PC-3 (cell line): ENCODE data around the gene SYT13.

Experiments
- EZH2 ChIP-seq: fragments of 300-600 bp; sonication (generic); IDR thresholded peaks from one replicate; pipeline ENCODE4 v1.6.1; 2017; ENCODE audit warnings: antibody characterized with exemption, mild to moderate bottlenecking, low read length; ENCODE audit not compliant: unreplicated experiment
- TF ChIP-seq, protein P1 (sequence below): fragments of 300-600 bp; sonication (generic); conservative IDR thresholded peaks from 2 replicates; pipeline ENCODE4 v1.5.1; 2017; ENCODE audit warnings: antibody characterized with exemption, low read depth, mild to moderate bottlenecking, low read length

DNA sequence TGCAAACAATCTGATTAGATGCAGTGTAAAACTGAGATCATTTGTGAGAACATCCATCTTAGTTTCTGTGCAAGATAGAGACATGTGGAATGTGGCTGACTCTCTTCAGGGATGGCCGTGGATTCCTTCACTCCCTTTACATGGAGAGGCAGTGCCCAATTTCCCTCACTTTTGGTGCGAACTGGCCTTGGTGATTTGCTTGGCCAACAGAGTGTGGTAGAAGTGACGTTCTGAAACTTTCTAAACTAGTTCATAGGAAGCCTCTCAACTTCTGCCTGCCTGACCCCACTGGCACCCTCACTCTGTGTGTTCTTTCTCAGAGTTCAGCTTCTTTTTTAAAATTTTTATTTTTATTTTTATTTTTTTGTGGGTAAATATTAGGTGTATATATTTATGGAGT lies 9.9 kb upstream of the SYT13 start:
- no peak for TF ChIP-seq EZH2
- TF ChIP-seq, protein P1, sequence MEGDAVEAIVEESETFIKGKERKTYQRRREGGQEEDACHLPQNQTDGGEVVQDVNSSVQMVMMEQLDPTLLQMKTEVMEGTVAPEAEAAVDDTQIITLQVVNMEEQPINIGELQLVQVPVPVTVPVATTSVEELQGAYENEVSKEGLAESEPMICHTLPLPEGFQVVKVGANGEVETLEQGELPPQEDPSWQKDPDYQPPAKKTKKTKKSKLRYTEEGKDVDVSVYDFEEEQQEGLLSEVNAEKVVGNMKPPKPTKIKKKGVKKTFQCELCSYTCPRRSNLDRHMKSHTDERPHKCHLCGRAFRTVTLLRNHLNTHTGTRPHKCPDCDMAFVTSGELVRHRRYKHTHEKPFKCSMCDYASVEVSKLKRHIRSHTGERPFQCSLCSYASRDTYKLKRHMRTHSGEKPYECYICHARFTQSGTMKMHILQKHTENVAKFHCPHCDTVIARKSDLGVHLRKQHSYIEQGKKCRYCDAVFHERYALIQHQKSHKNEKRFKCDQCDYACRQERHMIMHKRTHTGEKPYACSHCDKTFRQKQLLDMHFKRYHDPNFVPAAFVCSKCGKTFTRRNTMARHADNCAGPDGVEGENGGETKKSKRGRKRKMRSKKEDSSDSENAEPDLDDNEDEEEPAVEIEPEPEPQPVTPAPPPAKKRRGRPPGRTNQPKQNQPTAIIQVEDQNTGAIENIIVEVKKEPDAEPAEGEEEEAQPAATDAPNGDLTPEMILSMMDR: no peak
